ENCODE data around the gene PTTG1IP.

- TF ChIP-seq, protein P1, sequence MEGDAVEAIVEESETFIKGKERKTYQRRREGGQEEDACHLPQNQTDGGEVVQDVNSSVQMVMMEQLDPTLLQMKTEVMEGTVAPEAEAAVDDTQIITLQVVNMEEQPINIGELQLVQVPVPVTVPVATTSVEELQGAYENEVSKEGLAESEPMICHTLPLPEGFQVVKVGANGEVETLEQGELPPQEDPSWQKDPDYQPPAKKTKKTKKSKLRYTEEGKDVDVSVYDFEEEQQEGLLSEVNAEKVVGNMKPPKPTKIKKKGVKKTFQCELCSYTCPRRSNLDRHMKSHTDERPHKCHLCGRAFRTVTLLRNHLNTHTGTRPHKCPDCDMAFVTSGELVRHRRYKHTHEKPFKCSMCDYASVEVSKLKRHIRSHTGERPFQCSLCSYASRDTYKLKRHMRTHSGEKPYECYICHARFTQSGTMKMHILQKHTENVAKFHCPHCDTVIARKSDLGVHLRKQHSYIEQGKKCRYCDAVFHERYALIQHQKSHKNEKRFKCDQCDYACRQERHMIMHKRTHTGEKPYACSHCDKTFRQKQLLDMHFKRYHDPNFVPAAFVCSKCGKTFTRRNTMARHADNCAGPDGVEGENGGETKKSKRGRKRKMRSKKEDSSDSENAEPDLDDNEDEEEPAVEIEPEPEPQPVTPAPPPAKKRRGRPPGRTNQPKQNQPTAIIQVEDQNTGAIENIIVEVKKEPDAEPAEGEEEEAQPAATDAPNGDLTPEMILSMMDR (IDR thresholded peaks at IDR 0.05): no peak
- no peak for TF ChIP-seq EP300 (IDR thresholded peaks at IDR 0.05)
- TF ChIP-seq POLR2A (IDR thresholded peaks at IDR 0.05): no peak
- TF ChIP-seq POLR2AphosphoS5 (IDR thresholded peaks at IDR 0.05): no peak
Measured at GRCh38 chr21:44914176-44914874, 40.8 kb upstream of the PTTG1IP start.

Measured in sigmoid colon (tissue), 4 donors.